HEK293 (cell line): ENCODE data around the gene DTL.

Source experiments
- CTCF ChIA-PET: fragments of 350-600 bp; formaldehyde crosslinking; extraction: SDS; loops from one replicate; lab custom pipeline; 2021; ENCODE audit warnings: antibody characterized with exemption; lab: Yijun Ruan, JAX
- POLR2A ChIA-PET: fragments of 300-600 bp; formaldehyde crosslinking; extraction: SDS; loops from one replicate; lab custom pipeline; 2020; ENCODE audit warnings: antibody characterized with exemption, inconsistent platforms; lab: Yijun Ruan, JAX
- H3K27ac ChIP-seq: fragments of 200-500 bp; sonication (Bioruptor generic); 2 replicates; pipeline ENCODE4 v1.5.1; 2014; ENCODE audit warnings: low read depth, low read length, control low read depth, inconsistent platforms; ENCODE audit errors: extremely low read depth
- H3K36me3 ChIP-seq, 2 experiments: fragments of 200-500 bp in 1 of 2; sonication (Bioruptor generic) in 1 of 2; 1 replicate in 1 of 2; 2 replicates in 1 of 2; pipeline ENCODE4 v1.5.1; 2014 to 2017; ENCODE audit warnings: inconsistent platforms in 2 of 2, low read length in 2 of 2; ENCODE audit not compliant: control insufficient read depth in 2 of 2, insufficient read depth in 1 of 2
- H3K4me1 ChIP-seq: fragments of 200-500 bp; sonication (Bioruptor generic); 2 replicates; pipeline ENCODE4 v1.5.1; 2014; ENCODE audit warnings: mild to moderate bottlenecking, low read length, inconsistent platforms; ENCODE audit not compliant: control insufficient read depth, insufficient read depth
- H3K4me3 ChIP-seq: 2 replicates; pipeline ENCODE4 v1.5.1; 2011; ENCODE audit warnings: low read depth, mild to moderate bottlenecking, control low read depth, low read length, moderate library complexity
- H3K9me3 ChIP-seq: fragments of 200-500 bp; sonication (Bioruptor generic); 2 replicates; pipeline ENCODE4 v1.5.1; 2014; ENCODE audit warnings: low read depth, low read length, inconsistent platforms; ENCODE audit not compliant: control insufficient read depth, insufficient read depth
- GFI1B ChIP-seq: fragments of 450-650 bp; formaldehyde crosslinking; IDR thresholded peaks from 2 replicates; pipeline ENCODE4 v1.5.1; 2016; ENCODE audit warnings: missing biosample characterization, missing genetic modification characterization
- INSM2 ChIP-seq: fragments of 450-650 bp; formaldehyde crosslinking; IDR thresholded peaks from 2 replicates; pipeline ENCODE4 v1.5.1; 2016; ENCODE audit warnings: missing biosample characterization, missing genetic modification characterization
- SALL2 ChIP-seq: fragments of 450-650 bp; formaldehyde crosslinking; IDR thresholded peaks from 2 replicates; pipeline ENCODE4 v1.5.0; 2017; ENCODE audit warnings: missing biosample characterization, mild to moderate bottlenecking, missing genetic modification characterization, borderline replicate concordance
- SCRT2 ChIP-seq: fragments of 450-650 bp; formaldehyde crosslinking; IDR thresholded peaks from 2 replicates; pipeline ENCODE4 v1.5.1; 2016; ENCODE audit warnings: missing biosample characterization, missing genetic modification characterization
- YY2 ChIP-seq: fragments of 450-650 bp; formaldehyde crosslinking; IDR thresholded peaks from 2 replicates; pipeline ENCODE4 v1.5.1; 2016; ENCODE audit warnings: missing biosample characterization, missing genetic modification characterization
- ZBTB1 ChIP-seq: fragments of 450-650 bp; formaldehyde crosslinking; IDR thresholded peaks from 2 replicates; pipeline ENCODE4 v1.5.1; 2016; ENCODE audit warnings: missing biosample characterization, missing genetic modification characterization
- ZNF155 ChIP-seq: fragments of 450-650 bp; formaldehyde crosslinking; IDR thresholded peaks from 2 replicates; pipeline ENCODE4 v1.5.1; 2016; ENCODE audit warnings: missing biosample characterization, missing genetic modification characterization
- ZNF654 ChIP-seq: fragments of 450-650 bp; formaldehyde crosslinking; IDR thresholded peaks from 2 replicates; pipeline ENCODE4 v1.5.1; 2016; ENCODE audit warnings: low read depth, missing biosample characterization, missing genetic modification characterization
- ZNF660 ChIP-seq: fragments of 450-650 bp; IDR thresholded peaks from 2 replicates; pipeline ENCODE4 v1.5.1; 2018; ENCODE audit warnings: missing biosample characterization, mild to moderate bottlenecking, missing genetic modification characterization
- ZNF704 ChIP-seq: fragments of 450-650 bp; formaldehyde crosslinking; IDR thresholded peaks from 2 replicates; pipeline ENCODE4 v1.5.1; 2016; ENCODE audit warnings: missing biosample characterization, missing genetic modification characterization
- ZSCAN16 ChIP-seq: fragments of 450-650 bp; formaldehyde crosslinking; IDR thresholded peaks from 2 replicates; pipeline ENCODE4 v1.5.1; 2016; ENCODE audit warnings: missing biosample characterization, missing genetic modification characterization
- TF ChIP-seq, protein P1 (sequence below): fragments of 450-650 bp; formaldehyde crosslinking; IDR thresholded peaks from 2 replicates; pipeline ENCODE4 v1.5.1; 2016; ENCODE audit warnings: missing biosample characterization, missing genetic modification characterization
- TF ChIP-seq, protein P2 (sequence below): fragments of 450-650 bp; formaldehyde crosslinking; IDR thresholded peaks from 2 replicates; pipeline ENCODE4 v1.5.1; 2016; ENCODE audit warnings: missing biosample characterization, missing genetic modification characterization

DTL gene

DNA sequence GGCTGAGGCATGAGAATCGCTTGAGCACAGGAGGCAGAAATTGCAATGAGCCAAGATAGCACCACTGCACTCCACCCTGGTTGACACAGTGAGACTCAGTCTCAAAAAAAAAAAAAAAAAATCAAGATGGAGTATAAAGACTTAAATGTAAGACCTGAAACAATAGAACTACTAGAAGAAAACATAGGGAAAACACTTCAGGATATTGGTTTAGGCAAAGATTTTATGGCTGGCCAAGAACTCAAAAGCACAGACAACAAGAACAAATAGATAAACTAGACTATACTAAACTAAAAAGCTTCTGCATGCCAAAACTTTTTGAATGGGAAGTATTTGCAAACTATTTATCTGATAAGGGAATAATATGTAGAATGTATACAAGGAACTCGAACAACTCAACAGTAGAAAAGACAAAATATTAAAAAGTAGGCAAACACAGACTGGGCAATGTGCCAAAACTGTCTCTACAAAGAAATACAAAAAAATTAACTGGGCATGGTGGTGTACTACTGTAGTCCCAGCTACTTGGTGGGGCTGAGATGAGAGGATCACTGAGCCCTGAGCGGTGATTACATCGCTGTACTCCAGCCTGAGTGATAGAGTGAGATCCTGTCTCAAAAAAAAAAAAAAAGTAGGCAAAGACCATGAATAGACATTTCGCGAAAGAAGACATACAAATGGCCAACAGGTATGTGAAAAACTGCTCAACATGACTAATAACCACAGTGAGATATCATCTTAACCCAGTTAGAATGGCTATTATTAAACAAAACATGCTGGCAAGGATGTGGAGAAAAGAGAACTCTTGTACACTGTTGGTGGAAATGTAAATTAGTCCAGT, 25.3 kb downstream of the DTL start:
- H3K36me3 ChIP-seq: peaks cover 23 to 28% of the 10 kb centered on the region in 2 experiments
- TF ChIP-seq ZNF660 (tag by site-specific recombination): 0 out of 2 replicates have a peak, but pooled peaks have one; percentile 15
- no peak for TF ChIP-seq YY2 (tag by site-specific recombination)
- TF ChIP-seq ZBTB1 (tag by site-specific recombination): no peak
- TF ChIP-seq ZSCAN16: no peak
- TF ChIP-seq SCRT2 (tag by site-specific recombination): 0 out of 2 replicates have a peak, but pooled peaks have one; percentile 13
- TF ChIP-seq, all 188 proteins: peak for 2
- Histone ChIP-seq H3K27ac (no peak overlapping the region), H3K4me3 (no peak overlapping the region), H3K9me3 (no peaks in the 10 kb centered on the region), H3K4me1 (no peaks in the 10 kb centered on the region)
- POLR2A ChIA-PET: no interaction called here
- CTCF ChIA-PET: interaction anchor here (0.8 to 1.7 kb wide), 4 partner anchors 10 to 395 kb away, joined by 3 to 11 read pairs (median 4); no protein-coding TSS in a partner anchor

GRCh38 chr1:212062832-212063438, 27.4 kb downstream of the DTL start:
- peak; percentile 21; the same call in 1 of the 2 replicates for TF ChIP-seq ZNF654 (tag by site-specific recombination)
- TF ChIP-seq, protein P1, sequence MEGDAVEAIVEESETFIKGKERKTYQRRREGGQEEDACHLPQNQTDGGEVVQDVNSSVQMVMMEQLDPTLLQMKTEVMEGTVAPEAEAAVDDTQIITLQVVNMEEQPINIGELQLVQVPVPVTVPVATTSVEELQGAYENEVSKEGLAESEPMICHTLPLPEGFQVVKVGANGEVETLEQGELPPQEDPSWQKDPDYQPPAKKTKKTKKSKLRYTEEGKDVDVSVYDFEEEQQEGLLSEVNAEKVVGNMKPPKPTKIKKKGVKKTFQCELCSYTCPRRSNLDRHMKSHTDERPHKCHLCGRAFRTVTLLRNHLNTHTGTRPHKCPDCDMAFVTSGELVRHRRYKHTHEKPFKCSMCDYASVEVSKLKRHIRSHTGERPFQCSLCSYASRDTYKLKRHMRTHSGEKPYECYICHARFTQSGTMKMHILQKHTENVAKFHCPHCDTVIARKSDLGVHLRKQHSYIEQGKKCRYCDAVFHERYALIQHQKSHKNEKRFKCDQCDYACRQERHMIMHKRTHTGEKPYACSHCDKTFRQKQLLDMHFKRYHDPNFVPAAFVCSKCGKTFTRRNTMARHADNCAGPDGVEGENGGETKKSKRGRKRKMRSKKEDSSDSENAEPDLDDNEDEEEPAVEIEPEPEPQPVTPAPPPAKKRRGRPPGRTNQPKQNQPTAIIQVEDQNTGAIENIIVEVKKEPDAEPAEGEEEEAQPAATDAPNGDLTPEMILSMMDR (tag by site-specific recombination): peak; percentile 21; the same call in 1 of the 2 replicates
- TF ChIP-seq ZNF155: no peak
- ChIA-PET POLR2A (no interaction called here), CTCF (interaction anchor here (0.5 to 3.6 kb wide), 31 partner anchors 9 to 513 kb away, joined by 3 to 33 read pairs (median 4); partner anchors contain the start of genes DTL and INTS7)
- Histone ChIP-seq H3K36me3 (peaks cover 26 to 42% of the 10 kb centered on the region in 2 experiments), H3K27ac (no peak overlapping the region), H3K9me3 (no peaks in the 10 kb centered on the region), H3K4me3 (no peak overlapping the region), H3K4me1 (no peaks in the 10 kb centered on the region)

DNA sequence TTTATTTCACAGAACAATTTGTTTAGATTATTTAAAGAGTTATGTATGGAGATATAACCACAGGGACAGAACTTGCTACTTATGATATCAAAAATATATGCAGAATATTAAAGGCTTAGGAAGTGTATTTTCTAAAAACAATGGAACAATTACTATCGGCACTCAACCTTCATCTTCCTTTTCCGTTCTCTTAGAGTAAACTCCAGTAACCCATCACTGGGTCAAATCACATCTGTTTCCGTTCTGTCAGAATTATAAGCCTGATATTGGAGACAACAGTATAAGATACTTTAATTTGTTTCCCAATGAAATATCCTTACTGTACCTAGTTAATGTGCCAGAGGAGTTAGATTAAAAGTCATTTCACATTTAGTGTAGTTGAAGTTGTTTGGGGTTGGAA, 32.2 kb downstream of the DTL start:
- no peaks in the 10 kb centered on the region for H3K4me1 ChIP-seq
- H3K9me3 ChIP-seq: no peaks in the 10 kb centered on the region
- no peak for TF ChIP-seq ZNF704 (tag by site-specific recombination)
- no peak for TF ChIP-seq SALL2 (tag by site-specific recombination)
- TF ChIP-seq GFI1B (tag by site-specific recombination): no peak
- TF ChIP-seq INSM2: no peak
- TF ChIP-seq, protein P2, sequence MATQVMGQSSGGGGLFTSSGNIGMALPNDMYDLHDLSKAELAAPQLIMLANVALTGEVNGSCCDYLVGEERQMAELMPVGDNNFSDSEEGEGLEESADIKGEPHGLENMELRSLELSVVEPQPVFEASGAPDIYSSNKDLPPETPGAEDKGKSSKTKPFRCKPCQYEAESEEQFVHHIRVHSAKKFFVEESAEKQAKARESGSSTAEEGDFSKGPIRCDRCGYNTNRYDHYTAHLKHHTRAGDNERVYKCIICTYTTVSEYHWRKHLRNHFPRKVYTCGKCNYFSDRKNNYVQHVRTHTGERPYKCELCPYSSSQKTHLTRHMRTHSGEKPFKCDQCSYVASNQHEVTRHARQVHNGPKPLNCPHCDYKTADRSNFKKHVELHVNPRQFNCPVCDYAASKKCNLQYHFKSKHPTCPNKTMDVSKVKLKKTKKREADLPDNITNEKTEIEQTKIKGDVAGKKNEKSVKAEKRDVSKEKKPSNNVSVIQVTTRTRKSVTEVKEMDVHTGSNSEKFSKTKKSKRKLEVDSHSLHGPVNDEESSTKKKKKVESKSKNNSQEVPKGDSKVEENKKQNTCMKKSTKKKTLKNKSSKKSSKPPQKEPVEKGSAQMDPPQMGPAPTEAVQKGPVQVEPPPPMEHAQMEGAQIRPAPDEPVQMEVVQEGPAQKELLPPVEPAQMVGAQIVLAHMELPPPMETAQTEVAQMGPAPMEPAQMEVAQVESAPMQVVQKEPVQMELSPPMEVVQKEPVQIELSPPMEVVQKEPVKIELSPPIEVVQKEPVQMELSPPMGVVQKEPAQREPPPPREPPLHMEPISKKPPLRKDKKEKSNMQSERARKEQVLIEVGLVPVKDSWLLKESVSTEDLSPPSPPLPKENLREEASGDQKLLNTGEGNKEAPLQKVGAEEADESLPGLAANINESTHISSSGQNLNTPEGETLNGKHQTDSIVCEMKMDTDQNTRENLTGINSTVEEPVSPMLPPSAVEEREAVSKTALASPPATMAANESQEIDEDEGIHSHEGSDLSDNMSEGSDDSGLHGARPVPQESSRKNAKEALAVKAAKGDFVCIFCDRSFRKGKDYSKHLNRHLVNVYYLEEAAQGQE (tag by site-specific recombination): no peak
- peaks cover 62 to 85% of the 10 kb centered on the region in 2 experiments for H3K36me3 ChIP-seq
- H3K4me3 ChIP-seq: no peak overlapping the region
- H3K27ac ChIP-seq: no peak overlapping the region
- POLR2A ChIA-PET: no interaction called here
- CTCF ChIA-PET: interaction anchor here (0.7 kb wide), 1 partner anchor 58 kb away, joined by 3 read pairs; no protein-coding TSS in a partner anchor
